ENCODE measurements around the gene FIZ1.
"Not testable (repeated sequence)": the region's sequence is repeated elsewhere in the genome, so short reads cannot be mapped to it uniquely, and the experiment has no call there.

The FIZ1 gene

DNA sequence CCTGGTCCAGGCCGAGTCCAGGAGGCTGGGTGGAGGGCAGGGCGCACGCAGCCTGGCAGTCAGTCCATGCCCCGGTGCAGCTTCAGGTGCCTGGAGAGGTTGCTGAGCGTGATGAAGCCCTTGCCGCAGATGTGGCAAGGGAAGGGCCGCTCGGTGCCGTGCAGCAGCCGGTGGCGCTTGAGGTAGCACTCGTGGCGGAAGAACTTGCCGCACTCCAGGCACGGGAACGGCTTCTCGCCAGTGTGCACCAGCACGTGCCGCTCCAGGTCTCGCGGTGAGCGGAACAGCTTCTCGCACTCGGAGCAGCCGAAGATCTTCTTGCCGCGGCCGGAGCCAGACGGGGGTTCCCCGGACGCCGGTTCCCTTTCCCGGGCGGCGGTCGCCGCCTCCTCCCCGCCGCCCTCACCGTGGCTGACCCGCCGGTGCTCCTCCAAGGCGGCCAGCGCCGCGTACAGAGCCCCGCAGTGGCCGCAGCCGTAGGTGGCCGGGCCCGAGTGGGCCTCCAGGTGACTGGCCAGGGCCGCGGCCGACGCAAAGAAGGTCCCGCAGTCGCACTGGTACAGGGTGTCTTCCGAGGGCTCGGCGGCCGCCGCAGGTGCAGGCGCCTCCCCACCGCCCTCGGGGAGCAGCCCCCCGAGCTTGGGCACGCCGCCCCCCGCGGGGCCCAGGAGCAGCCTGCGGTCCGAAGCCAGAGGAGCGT is 6.8 kb downstream of the FIZ1 start:
- DNase-seq: no peak

- no peak for DNase-seq
Measured at GRCh38 chr19:55591555-55591954, 7.8 kb downstream of the FIZ1 start.

- no peak for DNase-seq
Measured at GRCh38 chr19:55590617-55591016, 8.7 kb downstream of the FIZ1 start.

DNA sequence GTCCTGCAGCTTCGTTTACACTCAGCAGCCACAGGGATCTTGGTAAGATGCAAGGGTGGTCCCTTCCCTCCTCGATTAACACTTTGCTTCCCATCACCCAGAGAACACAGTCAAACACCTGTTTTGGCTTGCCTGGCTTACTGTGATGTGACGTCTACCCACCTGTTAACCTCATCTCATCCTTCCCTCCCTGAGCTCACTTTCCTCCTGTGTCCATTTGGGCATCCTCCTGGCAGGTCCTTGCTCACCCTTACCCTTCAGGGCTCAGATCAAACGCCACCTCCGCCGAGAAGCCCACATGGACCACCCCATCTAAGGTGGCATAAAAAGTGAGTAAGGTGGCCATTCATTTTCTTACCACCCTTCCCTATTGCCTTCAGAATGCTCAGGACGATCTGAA is 9.2 kb downstream of the FIZ1 start:
- no peak for DNase-seq

DNA sequence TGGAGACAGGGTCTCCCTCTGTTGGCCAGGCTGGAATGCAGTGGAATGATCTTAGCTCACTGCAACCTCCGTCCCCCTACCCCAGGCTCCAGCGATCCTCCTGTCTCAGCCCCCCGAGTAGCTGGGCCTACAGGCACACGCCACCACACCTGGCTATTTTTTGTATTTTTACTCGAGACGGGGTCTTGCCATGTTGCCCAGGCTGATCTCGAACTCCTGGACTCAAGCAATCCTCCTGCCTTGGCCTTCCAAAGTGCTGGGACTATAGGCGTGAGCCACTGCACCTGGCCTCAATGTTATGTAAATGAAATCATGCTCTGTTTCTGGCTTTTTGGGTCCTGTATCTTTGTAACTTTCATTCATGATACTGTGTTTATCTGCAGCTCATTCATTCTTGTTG is 10.6 kb downstream of the FIZ1 start:
- no peak for DNase-seq

GRCh38 chr19:55586976-55587668 is 12.2 kb downstream of the FIZ1 start:
- peak; percentile 81 for DNase-seq

DNA sequence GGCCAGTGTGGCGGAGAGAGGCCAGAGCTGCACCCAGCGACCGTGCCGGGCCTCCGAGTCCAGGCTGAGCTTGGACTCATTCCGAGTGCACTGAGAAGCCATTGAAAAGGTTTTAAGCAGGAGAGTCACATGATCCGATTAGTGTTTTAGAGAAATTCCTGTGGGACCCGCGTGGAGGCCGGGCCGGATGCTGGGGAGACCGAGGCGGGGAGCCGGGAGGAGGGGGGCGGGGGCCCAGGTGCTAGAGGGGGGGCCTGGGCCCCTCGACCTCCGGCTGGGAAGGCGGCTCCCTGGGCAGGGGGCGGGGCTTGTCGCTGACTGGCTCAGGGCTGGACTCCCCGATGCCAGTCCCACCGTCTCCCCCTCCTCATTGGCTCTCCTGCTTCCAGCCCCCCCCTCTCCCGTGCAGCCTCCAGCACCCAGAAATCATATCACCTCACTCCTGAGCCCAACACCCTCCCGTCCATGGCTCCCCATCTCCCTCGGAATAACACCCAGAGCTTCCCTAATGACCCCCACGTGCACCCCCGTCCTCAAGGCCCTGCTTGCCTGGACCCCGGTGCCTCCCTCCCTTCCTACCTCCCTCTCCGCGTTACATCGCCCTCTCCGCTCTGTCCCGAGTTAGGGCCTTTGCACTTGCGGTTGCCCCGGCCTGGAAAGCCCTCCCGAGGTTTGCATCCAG is 13.5 kb downstream of the FIZ1 start:
- no peak for DNase-seq

DNA sequence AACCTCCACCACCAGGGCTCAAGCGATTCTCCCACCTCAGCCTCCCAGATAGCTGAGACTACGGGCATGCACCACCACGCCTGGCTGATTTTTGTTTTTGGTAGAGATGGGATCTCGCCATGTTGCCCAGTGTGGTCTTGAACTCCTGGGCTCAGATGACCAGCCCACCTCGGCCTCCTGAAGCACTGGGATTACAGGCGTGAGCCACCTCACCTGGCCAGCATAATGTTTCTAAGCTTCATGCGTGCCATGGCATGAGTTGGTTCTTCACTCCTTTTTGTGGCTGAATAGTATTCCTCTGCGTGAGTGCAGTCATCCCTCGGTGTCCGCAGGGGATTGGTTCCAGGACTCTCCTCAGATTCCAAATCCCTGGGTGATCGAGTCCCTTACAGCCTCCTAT is 14.4 kb downstream of the FIZ1 start:
- no peak for DNase-seq

DNA sequence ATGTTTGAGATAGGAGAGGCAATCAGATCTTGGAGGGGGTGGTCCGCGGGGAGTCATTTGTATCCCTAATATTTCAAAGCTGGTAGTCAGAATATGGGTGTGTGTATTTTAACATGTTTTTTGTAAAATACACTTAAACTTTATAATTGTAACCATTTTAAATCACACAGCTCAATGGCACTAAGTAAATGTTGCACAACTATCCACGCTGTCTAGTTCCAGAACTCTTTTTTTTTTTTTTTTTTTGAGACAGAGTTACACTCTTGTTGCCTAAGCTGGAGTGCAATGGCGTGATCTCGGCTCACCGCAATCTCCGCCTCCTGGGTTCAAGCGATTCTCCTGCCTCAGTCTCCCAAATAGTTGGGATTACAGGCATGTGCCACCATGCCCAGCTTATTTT is 15.4 kb downstream of the FIZ1 start:
- DNase-seq: not testable (repeated sequence)

DNA sequence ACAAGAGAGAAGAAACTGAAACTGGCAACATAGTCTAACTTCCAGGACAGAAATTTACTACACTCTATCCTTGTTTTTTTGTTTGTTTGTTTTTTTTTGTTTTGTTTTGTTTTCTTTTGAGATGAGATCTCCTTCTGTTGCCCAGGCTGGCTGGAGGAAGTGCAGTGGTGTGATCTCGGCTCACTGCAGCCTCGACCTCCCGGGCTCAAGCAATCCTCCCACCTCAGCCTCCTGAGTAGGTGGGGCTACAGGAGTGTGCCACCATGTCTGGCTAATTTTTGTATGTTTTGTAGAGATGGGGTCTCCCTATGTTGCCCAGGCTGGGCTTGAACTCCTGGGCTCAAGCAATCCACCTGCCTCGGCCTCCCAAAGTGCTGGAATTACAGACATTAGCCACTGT is 17.0 kb downstream of the FIZ1 start:
- DNase-seq: not testable (repeated sequence)

- DNase-seq: no peak
Measured at GRCh38 chr19:55581823-55582223, 17.5 kb downstream of the FIZ1 start.

DNA sequence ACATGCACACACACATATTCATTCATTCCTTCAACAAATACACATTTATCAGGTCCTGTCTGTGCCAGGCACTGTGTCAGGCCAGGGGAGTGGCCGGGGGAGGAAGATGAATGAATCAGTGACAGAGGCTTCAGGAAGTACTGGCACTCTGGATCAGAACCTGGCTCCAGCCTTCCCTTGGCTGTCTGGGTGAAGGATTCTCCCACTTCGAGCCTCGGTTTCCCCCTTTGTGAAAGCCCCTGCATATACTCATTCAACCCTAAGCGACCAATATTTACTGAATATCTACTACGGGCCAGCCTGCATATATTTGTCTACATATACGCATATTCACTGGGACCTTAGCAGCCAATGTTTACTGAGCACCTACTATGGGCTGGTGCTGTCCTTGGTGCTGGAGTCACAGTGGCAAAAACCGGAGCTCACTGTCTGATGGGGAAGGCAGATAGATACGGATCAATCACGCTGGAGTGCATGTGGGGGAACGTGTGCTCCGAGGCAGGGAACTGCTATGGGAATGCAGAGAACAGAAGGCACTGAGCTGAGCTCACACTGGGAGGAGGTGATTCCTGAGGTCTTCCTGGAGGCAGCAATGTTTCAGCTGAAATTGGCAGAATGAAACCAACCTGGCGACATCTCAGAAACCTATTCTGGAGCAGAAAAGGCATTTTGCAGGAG is 18.0 kb downstream of the FIZ1 start:
- no peak for DNase-seq

DNA sequence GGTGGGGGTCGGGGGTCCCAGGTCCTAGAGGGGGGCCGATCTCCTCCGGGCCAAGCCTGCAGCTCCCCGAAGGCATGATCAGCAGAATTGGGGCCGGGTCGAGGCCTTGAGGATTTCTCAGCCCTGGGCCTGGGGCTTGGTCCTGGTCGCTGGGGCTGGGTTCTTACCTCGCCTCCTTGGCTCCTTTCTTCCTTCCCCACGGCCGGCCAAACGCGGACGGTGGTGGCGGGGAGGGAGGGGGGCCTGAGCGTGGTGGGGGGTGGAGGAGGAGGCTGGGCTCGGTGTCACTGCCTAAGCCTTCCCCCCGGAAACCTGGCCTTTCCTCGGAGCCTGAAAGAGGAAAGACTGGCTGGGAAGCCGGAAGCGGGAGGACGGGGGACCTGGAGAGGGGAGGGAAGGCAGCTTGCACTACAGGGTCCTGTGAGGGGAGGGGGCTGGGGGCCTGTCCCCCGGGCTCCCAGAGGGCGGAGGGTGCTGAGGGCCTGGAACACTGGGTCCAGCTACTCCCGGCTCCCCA is 18.6 kb downstream of the FIZ1 start, which contains the start of gene ZNF579:
Gene ZNF579, minus strand, starts transcription at position 221 of the 517 bp plus-strand sequence. CDS start 1,209 bp downstream, outside the sequence.
- DNase-seq: no peak

- no peak for DNase-seq
Measured at GRCh38 chr19:55579766-55580621, 19.3 kb downstream of the FIZ1 start.

DNA sequence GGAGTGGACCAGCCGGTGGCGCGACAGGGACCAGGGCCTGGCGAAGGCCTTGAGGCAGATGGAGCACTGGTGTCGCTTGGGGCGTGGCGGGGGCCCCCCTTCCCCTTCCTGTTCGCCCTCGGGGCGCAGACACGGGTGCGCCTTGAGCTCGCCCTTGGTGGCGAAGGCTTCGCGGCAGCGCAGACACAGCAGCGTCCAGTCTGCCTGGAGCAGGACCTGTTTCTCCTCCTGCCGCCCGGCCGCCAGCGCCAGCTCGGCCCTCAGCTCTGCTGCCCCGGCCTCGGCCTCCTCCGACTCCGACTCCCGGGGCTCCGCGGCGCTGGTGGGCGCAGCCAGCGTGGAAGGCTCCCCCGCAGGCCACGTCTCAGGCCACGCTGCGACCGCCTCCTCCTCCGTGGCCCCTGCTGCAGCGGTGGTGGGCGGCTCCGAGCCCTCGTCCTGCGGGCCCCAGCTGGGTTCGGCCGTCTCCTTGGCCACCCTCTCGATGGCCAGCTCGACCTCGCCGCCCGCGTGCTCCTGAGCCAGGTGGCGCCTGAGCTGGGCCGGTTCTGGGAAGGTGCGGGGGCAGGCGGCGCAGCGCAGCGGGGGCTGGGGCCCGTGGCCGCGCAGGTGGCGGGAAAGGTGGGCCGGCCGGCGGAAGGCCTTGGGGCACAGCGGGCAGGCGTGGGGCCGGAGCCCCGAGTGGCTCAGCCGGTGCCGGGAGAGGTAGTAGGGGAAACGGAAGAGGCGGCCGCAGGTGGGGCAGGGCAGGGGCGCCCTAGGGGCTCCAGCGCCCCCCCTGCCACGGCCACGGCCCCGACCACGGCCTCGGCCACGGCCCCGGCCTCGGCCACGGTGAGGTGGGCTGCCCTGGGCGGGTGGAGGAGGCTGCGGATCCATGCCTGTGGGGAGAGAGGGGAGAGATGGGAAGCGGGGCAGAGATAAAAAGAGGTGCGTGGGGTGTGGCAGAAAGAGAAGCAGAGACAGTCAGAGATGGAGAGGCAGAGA is 20.3 kb downstream of the FIZ1 start:
- DNase-seq: no peak

DNA sequence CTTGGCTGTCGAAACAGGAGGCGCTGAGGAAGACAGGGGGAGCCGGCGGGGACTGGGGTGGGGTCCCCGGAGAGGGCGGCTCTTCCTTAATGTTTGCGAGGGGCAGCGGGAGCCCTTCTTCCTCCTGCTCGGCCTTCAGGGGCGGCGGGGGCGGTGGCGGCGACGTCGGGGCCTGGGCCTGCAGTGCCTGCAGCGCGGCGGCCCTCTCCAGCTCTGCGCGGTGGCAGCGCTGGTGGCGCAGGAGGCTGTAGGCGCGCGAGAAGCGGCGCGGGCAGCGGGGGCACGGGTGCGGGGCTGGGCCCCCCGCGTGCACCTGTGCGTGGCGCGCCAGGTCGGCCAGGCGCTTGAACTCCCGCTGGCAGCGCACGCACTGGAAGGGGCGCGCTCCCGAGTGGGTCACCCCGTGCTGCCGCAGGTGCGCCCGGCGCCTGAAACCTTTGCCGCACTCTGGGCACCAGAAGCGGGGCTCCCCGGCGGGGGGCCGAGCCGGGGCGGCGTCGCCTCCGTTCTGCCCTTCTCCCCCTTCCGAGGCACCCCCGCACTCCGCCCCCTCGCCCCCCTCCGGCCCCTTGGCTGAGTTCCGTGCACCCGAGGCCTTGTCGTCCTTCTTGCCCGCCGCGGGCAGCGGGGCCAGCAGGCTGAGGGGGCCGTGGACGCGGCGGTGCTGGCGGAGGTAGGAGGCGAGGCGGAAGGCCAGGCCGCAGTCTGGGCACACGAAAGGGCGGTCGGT is 21.1 kb downstream of the FIZ1 start:
- no peak for DNase-seq

DNA sequence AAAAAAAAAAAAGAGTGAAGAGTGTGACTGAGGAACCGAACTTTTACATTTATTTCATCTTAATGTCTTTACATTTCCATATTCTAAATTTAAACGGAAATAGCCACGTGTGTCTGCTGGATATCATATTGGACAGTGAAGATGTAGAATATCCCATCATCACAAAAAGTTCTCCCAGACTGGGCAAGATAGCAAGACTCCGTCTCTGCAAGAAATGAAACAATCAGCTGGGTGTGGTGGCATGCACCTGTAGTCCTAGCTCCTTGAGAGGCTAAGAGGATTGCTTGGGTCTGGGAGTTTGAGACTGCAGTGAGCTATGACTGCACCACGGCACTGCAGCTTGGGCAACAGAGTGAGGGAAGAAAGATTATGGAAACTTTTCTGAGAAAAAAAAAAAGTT is 22.6 kb downstream of the FIZ1 start:
- DNase-seq: no peak

DNA sequence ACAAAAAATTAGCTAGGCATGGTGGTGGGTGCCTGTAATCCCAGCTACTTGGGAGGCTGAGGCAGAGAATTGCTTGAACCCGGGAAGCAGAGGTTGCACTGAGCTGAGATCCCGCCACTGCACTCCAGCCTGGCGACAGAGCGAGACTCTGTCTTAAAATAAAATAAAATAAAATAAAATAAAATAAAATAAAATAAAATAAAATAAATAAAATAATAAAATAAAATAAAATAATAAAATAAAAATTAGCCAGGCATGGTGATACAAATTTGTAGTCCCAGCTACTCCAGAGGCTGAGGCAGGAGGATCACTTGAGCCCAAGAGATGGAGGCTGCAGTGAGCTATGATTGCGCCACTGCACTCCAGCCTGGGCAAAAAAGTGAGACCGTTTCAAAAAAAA is 25.4 kb downstream of the FIZ1 start:
- not testable (repeated sequence) for DNase-seq

GRCh38 chr19:55569477-55569876 is 29.8 kb downstream of the FIZ1 start:
- DNase-seq: not testable (repeated sequence)

DNA sequence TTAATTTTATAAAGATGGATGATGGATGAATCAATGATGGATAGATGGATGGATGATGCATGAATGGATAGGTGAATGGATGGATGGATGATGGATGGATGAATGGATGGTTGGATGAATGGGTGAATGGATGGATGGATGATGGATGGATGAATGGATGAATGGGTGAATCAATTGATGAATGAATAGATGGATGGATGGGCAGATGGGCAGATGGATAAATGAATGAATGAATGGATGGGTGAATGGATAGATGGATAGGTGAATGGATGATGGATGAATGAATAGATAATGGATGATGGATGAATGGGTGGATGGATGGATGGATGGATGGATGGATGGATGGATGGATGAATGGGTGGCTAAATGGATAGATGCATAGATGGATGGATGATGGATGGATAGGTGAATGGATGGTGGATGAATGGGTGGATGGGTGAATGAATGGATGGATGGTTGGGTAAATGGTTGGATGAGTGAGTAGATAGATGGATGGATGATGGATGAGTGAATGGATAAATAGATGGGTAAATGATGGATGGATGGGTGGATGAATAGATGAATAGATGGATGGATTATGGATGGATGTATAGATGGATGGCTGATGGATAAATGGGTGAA is 31.5 kb downstream of the FIZ1 start:
- no peak for DNase-seq
